ENCODE data around the gene RPRD1B. TPM values are rescaled to one million over a fixed set of nuclear protein-coding genes. Genes with fewer than 3 reads are reported as not detected.
A peak's percentile ranks its signal among the peaks of the same experiment; 100 is the strongest.

Gene RPRD1B
- total RNA-seq, 1 experiment from 2014 or later = 33.9 TPM

- DNase-seq (ENCODE audit: low spot score) = no peak
These were observed 2.8 kb downstream of the RPRD1B start for GRCh38 chr20:38036366-38036765.

- no peak for DNase-seq (ENCODE audit: low spot score)
These were observed 6.7 kb downstream of the RPRD1B start for GRCh38 chr20:38040276-38040675.

GRCh38 chr20:38043512-38044300 lies 10.2 kb downstream of the RPRD1B start:
- no peak for DNase-seq (ENCODE audit: low spot score)

- DNase-seq (ENCODE audit: low spot score) = no peak
These were observed 11.1 kb downstream of the RPRD1B start for GRCh38 chr20:38044685-38045084.

- DNase-seq (ENCODE audit: low spot score) = no peak
These were observed 13.0 kb downstream of the RPRD1B start for GRCh38 chr20:38046572-38046971.

- DNase-seq (ENCODE audit: low spot score) = peak; percentile 53
These were observed 16.3 kb downstream of the RPRD1B start for GRCh38 chr20:38049800-38050199.

GRCh38 chr20:38050686-38051085 lies 17.1 kb downstream of the RPRD1B start:
- no peak for DNase-seq (ENCODE audit: low spot score)

GRCh38 chr20:38052870-38053269 lies 19.3 kb downstream of the RPRD1B start:
- DNase-seq (ENCODE audit: low spot score) = no peak

GRCh38 chr20:38054647-38055046 lies 21.1 kb downstream of the RPRD1B start:
- DNase-seq (ENCODE audit: low spot score) = no peak

GRCh38 chr20:38055294-38055693 lies 21.7 kb downstream of the RPRD1B start:
- DNase-seq (ENCODE audit: low spot score) = no peak

- no peak for DNase-seq (ENCODE audit: low spot score)
These were observed 22.3 kb downstream of the RPRD1B start for GRCh38 chr20:38055848-38056247.

- peak; percentile 99 for DNase-seq (ENCODE audit: low spot score)
These were observed 23.9 kb downstream of the RPRD1B start for GRCh38 chr20:38057351-38057972.

- DNase-seq (ENCODE audit: low spot score) = peak; percentile 30
These were observed 26.3 kb downstream of the RPRD1B start for GRCh38 chr20:38059832-38060231.

- no peak for DNase-seq (ENCODE audit: low spot score)
These were observed 27.0 kb downstream of the RPRD1B start for GRCh38 chr20:38060536-38060935.

GRCh38 chr20:38061109-38061508 lies 27.6 kb downstream of the RPRD1B start:
- no peak for DNase-seq (ENCODE audit: low spot score)

- DNase-seq (ENCODE audit: low spot score) = no peak
These were observed 29.3 kb downstream of the RPRD1B start for GRCh38 chr20:38062890-38063289.

GRCh38 chr20:38063911-38064530 lies 30.5 kb downstream of the RPRD1B start:
- DNase-seq (ENCODE audit: low spot score) = no peak

GRCh38 chr20:38065764-38066375 lies 32.3 kb downstream of the RPRD1B start:
- no peak for DNase-seq (ENCODE audit: low spot score)

GRCh38 chr20:38066969-38067716 lies 33.6 kb downstream of the RPRD1B start:
- no peak for DNase-seq (ENCODE audit: low spot score)

- no peak for DNase-seq (ENCODE audit: low spot score)
These were observed 34.3 kb downstream of the RPRD1B start for GRCh38 chr20:38067717-38068365.

GRCh38 chr20:38072898-38073297 lies 39.4 kb downstream of the RPRD1B start:
- DNase-seq (ENCODE audit: low spot score) = no peak
